GM20000 (cell line): ENCODE measurements around the gene SIVA1.

ENCODE experiments used
- DNase-seq: peaks from one replicate; pipeline ENCODE4 v3.0.0; 2012; ENCODE audit warnings: low spot score
- CTCF ChIP-seq: IDR thresholded peaks from 2 replicates; pipeline ENCODE4 v1.5.1; 2012; ENCODE audit warnings: mild to moderate bottlenecking, control low read depth; ENCODE audit errors: extremely low read depth, missing control alignments

Gene SIVA1

GRCh38 chr14:104757681-104758392, 4.9 kb downstream of the SIVA1 start:
- no peak for TF ChIP-seq CTCF
- DNase-seq = no peak

GRCh38 chr14:104758981-104759969, 6.3 kb downstream of the SIVA1 start:
- TF ChIP-seq CTCF = no peak
- no peak for DNase-seq

- TF ChIP-seq CTCF = no peak
- no peak for DNase-seq
These were observed 12.6 kb downstream of the SIVA1 start for GRCh38 chr14:104765517-104765916.

- no peak for TF ChIP-seq CTCF
- no peak for DNase-seq
These were observed 13.4 kb downstream of the SIVA1 start for GRCh38 chr14:104766256-104766862.

GRCh38 chr14:104766863-104767633, 14.1 kb downstream of the SIVA1 start:
- no peak for TF ChIP-seq CTCF
- no peak for DNase-seq

- no peak for DNase-seq
- TF ChIP-seq CTCF = no peak
These were observed 14.6 kb downstream of the SIVA1 start for GRCh38 chr14:104767634-104767918.
